Spleen (tissue), 13 donors: ENCODE data around the gene ENOPH1. TPM values are rescaled to one million over a fixed set of nuclear protein-coding genes. Genes with fewer than 3 reads are reported as not detected.

Experiments used
- DNase-seq: peaks from one replicate; pipeline ENCODE4 v3.0.0-alpha.2; 2020
- H3K27ac ChIP-seq, 8 donors: fragments of 200-600 bp; sonication (generic) in 7 of 8; 1 replicate in 4 of 8; 2 replicates in 4 of 8; pipeline versions ENCODE4 v1.5.0 to v1.8.0; 2016 to 2021; ENCODE audit warnings: inconsistent platforms in 4 of 8, mild to moderate bottlenecking in 4 of 8, moderate library complexity in 1 of 8
- H3K27me3 ChIP-seq, 7 donors: fragments of 200-600 bp; sonication (generic) in 6 of 7; replicated peaks in 1 of 7; 1 replicate in 4 of 7; 2 replicates in 3 of 7; pipeline versions ENCODE4 v1.5.0 to v1.8.0; 2016 to 2021; ENCODE audit warnings: inconsistent platforms in 3 of 7, mild to moderate bottlenecking in 1 of 7
- H3K36me3 ChIP-seq, 6 donors: fragments of 200-600 bp; sonication (generic) in 5 of 6; 1 replicate in 4 of 6; 2 replicates in 2 of 6; pipeline versions ENCODE4 v1.5.0 to v1.8.0; 2016 to 2021; ENCODE audit warnings: inconsistent platforms in 2 of 6
- H3K4me1 ChIP-seq, 6 donors: fragments of 200-600 bp; sonication (generic) in 5 of 6; 1 replicate in 3 of 6; 2 replicates in 3 of 6; pipeline versions ENCODE4 v1.5.0 to v1.8.0; 2016 to 2021; ENCODE audit warnings: inconsistent platforms in 3 of 6
- H3K4me3 ChIP-seq, 8 donors: fragments of 200-600 bp; sonication (generic) in 7 of 8; 1 replicate in 4 of 8; 2 replicates in 4 of 8; pipeline versions ENCODE4 v1.5.0 to v1.8.0; 2016 to 2021; ENCODE audit warnings: inconsistent platforms in 4 of 8, mild to moderate bottlenecking in 4 of 8, moderate library complexity in 2 of 8
- H3K9me3 ChIP-seq, 8 donors: fragments of 200-600 bp; sonication (generic) in 7 of 8; 1 replicate in 4 of 8; 2 replicates in 4 of 8; pipeline versions ENCODE4 v1.5.0 to v1.8.0; 2016 to 2021; ENCODE audit warnings: inconsistent platforms in 4 of 8
- CTCF ChIP-seq, 11 experiments: fragments of 200-600 bp in 7 of 11; fragments of 450-650 bp in 4 of 11; sonication (generic) in 4 of 11; IDR thresholded peaks in 8 of 11; conservative IDR thresholded peaks in 3 of 11; 1 replicate in 7 of 11; 2 replicates in 4 of 11; pipeline versions ENCODE4 v1.4.0 to v1.8.0; 2016 to 2021; ENCODE audit warnings: antibody characterized with exemption in 11 of 11, inconsistent platforms in 4 of 11, mild to moderate bottlenecking in 1 of 11
- POLR2A ChIP-seq, 3 donors: fragments of 450-650 bp; IDR thresholded peaks; one replicate each; pipeline ENCODE4 v1.5.1; 2017; ENCODE audit warnings: antibody characterized with exemption in 3 of 3, mild to moderate bottlenecking in 1 of 3
- POLR2AphosphoS5 ChIP-seq, 3 donors: sonication (generic); formaldehyde crosslinking; IDR thresholded peaks; one replicate each; pipeline ENCODE4 v1.5.1; 2017; ENCODE audit warnings: antibody characterized with exemption in 3 of 3
- WGBS, 5 donors: extraction: QIAGEN DNeasy Blood & Tissue Kit in 3 of 5; methylation state at CpG; one replicate each; pipeline versions ENCODE4 v1.1.5 to v1.1.7; 2013 to 2018; 5-methylcytosine and 5-hydroxymethylcytosine counted together
- intact Hi-C: fragments of 100-400 bp; cut with DNase I; formaldehyde crosslinking; loops from one replicate; pipeline ENCODE4 v1.15.0; 2023; ENCODE audit warnings: low total_unique reads
- long read RNA-seq, 2 donors: transcript quantifications; one replicate each; lab custom pipeline, GENCODE V29; 2026
- polyA plus RNA-seq, 3 donors: library from polyadenylated mRNA; stranded (reverse); fragments of 200-250 nt; gene quantifications; one replicate each; pipeline ENCODE4 v1.2.1, GENCODE V29; 2013
- total RNA-seq, 7 donors: library from RNA; depleted of rRNA in 3 of 7; stranded (reverse); fragments of >200 nt in 3 of 7; fragmentation: NEBNext Ultra II Directional in 4 of 7; extraction: Animal tissue kit (Norgen Biotek cat#: 25700) in 4 of 7; gene quantifications; one replicate each; pipeline versions ENCODE4 v1.1.0 to v1.2.1, GENCODE V29; 2016 to 2021
- donor health status: healthy with polysubstance abuse.
- donor health status: DM: no; HTN: no; CAD: no; lungs with moderate emphysema.
- donor health status: DM: no; HTN: no; CAD: no.
- donor health status: Bipolar disorder and iron deficiency.
- donor health status: healthy.
- donor health status: DM: no; HTN: no; CAD: no.
- donor health status: DM: yes; HTN: yes; CAD: no.

Gene ENOPH1
- total RNA-seq (10 to 100 TPM; 21.6 to 34.4 (median 27.6) TPM), polyA plus RNA-seq (10 to 100 TPM; 28.6 to 35.9 (median 34.9) TPM)
- long read RNA-seq, donor 1, transcript ENOPH1-201 (6 exons, 2,025 nt): major isoform, 16 of 22 reads
- long read RNA-seq, donor 1, partial matches to known transcripts: 0 of 22 reads
- long read RNA-seq, donor 1, other reads (novel, unspliced or antisense): 0 of 22 reads
- long read RNA-seq, donor 2, transcript ENOPH1-201 (6 exons, 2,025 nt): major isoform, 11 of 14 reads
- long read RNA-seq, donor 2, partial matches to known transcripts: 0 of 14 reads
- long read RNA-seq, donor 2, other reads (novel, unspliced or antisense): 0 of 14 reads

- intact Hi-C loops: no loop called here
- Histone ChIP-seq H3K27me3 (no peaks in the 10 kb centered on the region), H3K9me3 (no peaks in the 10 kb centered on the region), H3K36me3 (peaks cover 0 to 39% (median 19%) of the 10 kb centered on the region in 6 donors), H3K4me3 (peak within 1 kb of the TSS; percentile 83 to 98 (median 95)), H3K4me1 (peaks cover 41 to 77% (median 62%) of the 10 kb centered on the region in 6 donors), H3K27ac (peak within 1 kb of the TSS; percentile 97 to 100 (median 100))
- peak; percentile 99 for DNase-seq
- peak in 6 of 11 experiments; percentile 6 to 42 (median 24) for TF ChIP-seq CTCF (IDR thresholded peaks at IDR 0.05 in 8 of 11, conservative IDR thresholded peaks at IDR 0.05 in 3 of 11)
- TF ChIP-seq POLR2AphosphoS5 (IDR thresholded peaks at IDR 0.05): peak; percentile 82 to 91 (median 87)
- TF ChIP-seq POLR2A (IDR thresholded peaks at IDR 0.05): peak in 1 of 3 donors; percentile 13
- 0 to 1% (median 0%) methylated on average over 34 to 83 of the region's 83 CpGs for WGBS, 5 donors
Measured at GRCh38 chr4:82430193-82430963, at the start of gene ENOPH1, which contains the start of gene HNRNPDL. ENOPH1 (plus strand) TSS chr4:82430590; CDS start chr4:82430830, 240 bp downstream. HNRNPDL (minus strand) TSS chr4:82430462; CDS start chr4:82429690, 772 bp downstream.

- Histone ChIP-seq H3K36me3 (no peaks in the 10 kb centered on the region), H3K4me1 (peaks cover 3 to 26% (median 7%) of the 10 kb centered on the region in 6 donors), H3K4me3 (no peak overlapping the region), H3K27ac (no peak overlapping the region), H3K27me3 (no peaks in the 10 kb centered on the region), H3K9me3 (peaks cover 0 to 11% (median 0%) of the 10 kb centered on the region in 8 donors)
- DNase-seq: no peak
- no peak for TF ChIP-seq POLR2AphosphoS5 (IDR thresholded peaks at IDR 0.05)
- intact Hi-C loops: no loop called here
- WGBS, 5 donors: 87 to 95% (median 89%) methylated on average over 4 of the region's 4 CpGs
Measured at GRCh38 chr4:82380831-82381230, 49.6 kb upstream of the ENOPH1 start.

- H3K9me3 ChIP-seq: peaks cover 0 to 13% (median 0%) of the 10 kb centered on the region in 8 donors
- H3K4me1 ChIP-seq: peaks cover 2 to 22% (median 4%) of the 10 kb centered on the region in 6 donors
- DNase-seq: no peak
- intact Hi-C loops: no loop called here
- no peak overlapping the region for H3K4me3 ChIP-seq
- H3K36me3 ChIP-seq: no peaks in the 10 kb centered on the region
- no peaks in the 10 kb centered on the region for H3K27me3 ChIP-seq
- H3K27ac ChIP-seq: no peak overlapping the region
- TF ChIP-seq POLR2AphosphoS5 (IDR thresholded peaks at IDR 0.05): no peak
- no peak for TF ChIP-seq CTCF (IDR thresholded peaks at IDR 0.05 in 8 of 11, conservative IDR thresholded peaks at IDR 0.05 in 3 of 11)
- TF ChIP-seq POLR2A (IDR thresholded peaks at IDR 0.05): no peak
- WGBS, 5 donors: 83 to 99% (median 97%) methylated on average over 3 of the region's 3 CpGs
Measured at GRCh38 chr4:82381235-82381634, 49.2 kb upstream of the ENOPH1 start.

GRCh38 chr4:82381661-82382296 is 48.6 kb upstream of the ENOPH1 start:
- Histone ChIP-seq H3K27ac (no peak overlapping the region), H3K9me3 (peaks cover 0 to 15% (median 0%) of the 10 kb centered on the region in 8 donors), H3K36me3 (no peaks in the 10 kb centered on the region), H3K4me3 (no peak overlapping the region), H3K4me1 (peaks cover 0 to 17% (median 0%) of the 10 kb centered on the region in 6 donors), H3K27me3 (no peaks in the 10 kb centered on the region)
- DNase-seq: no peak
- intact Hi-C loops: no loop called here
- WGBS, 5 donors: 86 to 94% (median 88%) methylated on average over 2 of the region's 2 CpGs
- TF ChIP-seq CTCF (IDR thresholded peaks at IDR 0.05 in 8 of 11, conservative IDR thresholded peaks at IDR 0.05 in 3 of 11) (no peak), POLR2AphosphoS5 (IDR thresholded peaks at IDR 0.05) (no peak), POLR2A (IDR thresholded peaks at IDR 0.05) (no peak)
